ENCODE results near the gene CCDC138. TPM values are rescaled to one million over a fixed set of nuclear protein-coding genes. Genes with fewer than 3 reads are reported as not detected.

Gene CCDC138
- polyA plus RNA-seq, 1 donor (not counting 4 experiments of a cell fraction or from before 2014, with no cell fraction given), result 6.6 TPM

- peaks cover 2% of the 10 kb centered on the region in 2 experiments for H3K36me3 ChIP-seq (ENCODE audit: control insufficient read depth in 2 of 2, extremely low read depth in 1 of 2, insufficient read depth in 2 of 2, low read length in 2 of 2)
- no peak overlapping the region for H3K4me3 ChIP-seq (ENCODE audit: control insufficient read depth in 2 of 3, extremely low read depth in 1 of 3, insufficient read depth in 2 of 3, low read depth in 1 of 3, low read length in 3 of 3)
- no peaks in the 10 kb centered on the region for H4K20me1 ChIP-seq (ENCODE audit: control insufficient read depth, extremely low read depth, insufficient read depth, low read length)
- FAIRE-seq, result no peak
- no peak overlapping the region for H2AFZ ChIP-seq (ENCODE audit: control insufficient read depth, low read length)
- H3K27me3 ChIP-seq (ENCODE audit: control insufficient read depth, extremely low read depth, insufficient read depth, low read length), result no peaks in the 10 kb centered on the region
- no peak for TF ChIP-seq CTCF (optimal IDR thresholded peaks at IDR 0.05 in 1 of 3, IDR thresholded peaks at IDR 0.05 in 1 of 3, conservative IDR thresholded peaks at IDR 0.05 in 1 of 3; ENCODE audit: extremely low read depth in 1 of 3, insufficient read depth in 2 of 3, low read length in 3 of 3)
- TF ChIP-seq EZH2 (IDR thresholded peaks at IDR 0.05; ENCODE audit: low read length), result no peak
- H3K27ac ChIP-seq (ENCODE audit: control insufficient read depth, insufficient read depth, low read length), result no peak overlapping the region
- dilution Hi-C loops (cut with MboI; ENCODE audit: extremely low pct_ligation_motif_present, low sequenced_read_pairs), result no loop called here
- no peak overlapping the region for H3K4me2 ChIP-seq (ENCODE audit: control insufficient read depth, extremely low read depth, insufficient read depth, low read depth, low read length)
- H3K9ac ChIP-seq (ENCODE audit: control insufficient read depth, extremely low read depth, insufficient read depth, low read length), result no peak overlapping the region
- no peaks in the 10 kb centered on the region for H3K9me1 ChIP-seq (ENCODE audit: control insufficient read depth, extremely low read depth, insufficient read depth, low read length)
- H3K4me1 ChIP-seq (ENCODE audit: control insufficient read depth, extremely low read depth, insufficient read depth, low read length), result peaks cover 7% of the 10 kb centered on the region
- DNase-seq (ENCODE audit: low read depth, low spot score), result no peak
- no peaks in the 10 kb centered on the region for H3K9me3 ChIP-seq (ENCODE audit: control insufficient read depth, low read depth, low read length)
- H3K79me2 ChIP-seq (ENCODE audit: control insufficient read depth, insufficient read depth, low read length), result no peaks in the 10 kb centered on the region
Observed at GRCh38 chr2:108845923-108846322, 59.4 kb downstream of the CCDC138 start.

- H3K9ac ChIP-seq (ENCODE audit: control insufficient read depth, extremely low read depth, insufficient read depth, low read length), result no peak overlapping the region
- no peak overlapping the region for H3K4me3 ChIP-seq (ENCODE audit: control insufficient read depth in 2 of 3, extremely low read depth in 1 of 3, insufficient read depth in 2 of 3, low read depth in 1 of 3, low read length in 3 of 3)
- H3K4me2 ChIP-seq (ENCODE audit: control insufficient read depth, extremely low read depth, insufficient read depth, low read depth, low read length), result no peak overlapping the region
- no peaks in the 10 kb centered on the region for H3K9me3 ChIP-seq (ENCODE audit: control insufficient read depth, low read depth, low read length)
- TF ChIP-seq EZH2 (IDR thresholded peaks at IDR 0.05; ENCODE audit: low read length) (no peak), CTCF (optimal IDR thresholded peaks at IDR 0.05 in 1 of 3, IDR thresholded peaks at IDR 0.05 in 1 of 3, conservative IDR thresholded peaks at IDR 0.05 in 1 of 3; ENCODE audit: extremely low read depth in 1 of 3, insufficient read depth in 2 of 3, low read length in 3 of 3) (no peak)
- H3K4me1 ChIP-seq (ENCODE audit: control insufficient read depth, extremely low read depth, insufficient read depth, low read length), result peaks cover 7% of the 10 kb centered on the region
- H3K36me3 ChIP-seq (ENCODE audit: control insufficient read depth in 2 of 2, extremely low read depth in 1 of 2, insufficient read depth in 2 of 2, low read length in 2 of 2), result peaks cover 2% of the 10 kb centered on the region in 2 experiments
- no peaks in the 10 kb centered on the region for H3K9me1 ChIP-seq (ENCODE audit: control insufficient read depth, extremely low read depth, insufficient read depth, low read length)
- H3K79me2 ChIP-seq (ENCODE audit: control insufficient read depth, insufficient read depth, low read length), result no peaks in the 10 kb centered on the region
- H2AFZ ChIP-seq (ENCODE audit: control insufficient read depth, low read length), result no peak overlapping the region
- DNase-seq (ENCODE audit: low read depth, low spot score) (no peak), FAIRE-seq (no peak)
- no peaks in the 10 kb centered on the region for H3K27me3 ChIP-seq (ENCODE audit: control insufficient read depth, extremely low read depth, insufficient read depth, low read length)
- dilution Hi-C loops (cut with MboI; ENCODE audit: extremely low pct_ligation_motif_present, low sequenced_read_pairs), result no loop called here
- no peaks in the 10 kb centered on the region for H4K20me1 ChIP-seq (ENCODE audit: control insufficient read depth, extremely low read depth, insufficient read depth, low read length)
- no peak overlapping the region for H3K27ac ChIP-seq (ENCODE audit: control insufficient read depth, insufficient read depth, low read length)
Observed at GRCh38 chr2:108847000-108847399, 60.4 kb downstream of the CCDC138 start.
